Bone marrow (tissue), 2 donors: Measurements from ENCODE around the gene RPS6KA2.
A peak's percentile ranks its signal among the peaks of the same experiment; 100 is the strongest.

Experiments
- DNase-seq, 2 donors: peaks; one replicate each; lab custom pipeline; 2025; lab: John Stamatoyannopoulos, UW

Gene RPS6KA2

GRCh38 chr6:166572370-166573261 lies 54.4 kb downstream of the RPS6KA2 start:
- no peak for DNase-seq

- no peak for DNase-seq
Measured at GRCh38 chr6:166570929-166571713, 55.9 kb downstream of the RPS6KA2 start.

GRCh38 chr6:166569206-166569605 lies 57.8 kb downstream of the RPS6KA2 start:
- no peak for DNase-seq

GRCh38 chr6:166567813-166568212 lies 59.2 kb downstream of the RPS6KA2 start:
- DNase-seq = no peak

- no peak for DNase-seq
Measured at GRCh38 chr6:166567107-166567506, 59.9 kb downstream of the RPS6KA2 start.

GRCh38 chr6:166566026-166567011 lies 60.7 kb downstream of the RPS6KA2 start:
- no peak for DNase-seq

GRCh38 chr6:166565084-166565967 lies 61.7 kb downstream of the RPS6KA2 start:
- DNase-seq = no peak

GRCh38 chr6:166563805-166564204 lies 63.2 kb downstream of the RPS6KA2 start:
- DNase-seq = no peak

- DNase-seq = no peak
Measured at GRCh38 chr6:166563200-166563599, 63.9 kb downstream of the RPS6KA2 start.

- no peak for DNase-seq
Measured at GRCh38 chr6:166562726-166563125, 64.3 kb downstream of the RPS6KA2 start.

GRCh38 chr6:166561771-166562359 lies 65.2 kb downstream of the RPS6KA2 start:
- no peak for DNase-seq

GRCh38 chr6:166560222-166560621 lies 66.8 kb downstream of the RPS6KA2 start:
- no peak for DNase-seq

GRCh38 chr6:166559662-166560061 lies 67.4 kb downstream of the RPS6KA2 start:
- no peak for DNase-seq

GRCh38 chr6:166559211-166559610 lies 67.8 kb downstream of the RPS6KA2 start:
- DNase-seq = no peak

- DNase-seq = peak in 1 of 2 donors; percentile 4
Measured at GRCh38 chr6:166558156-166559005, 68.7 kb downstream of the RPS6KA2 start.

GRCh38 chr6:166556863-166557322 lies 70.2 kb downstream of the RPS6KA2 start:
- peak; percentile 10 to 97 for DNase-seq

GRCh38 chr6:166556336-166556735 lies 70.7 kb downstream of the RPS6KA2 start:
- DNase-seq = no peak

GRCh38 chr6:166555086-166555485 lies 72.0 kb downstream of the RPS6KA2 start:
- no peak for DNase-seq

- no peak for DNase-seq
Measured at GRCh38 chr6:166554316-166554715, 72.7 kb downstream of the RPS6KA2 start.
